Glutamatergic neuron (in vitro differentiated cells): ENCODE data around the gene REEP3. TPM values are rescaled to one million over a fixed set of nuclear protein-coding genes. Genes with fewer than 3 reads are reported as not detected.

Experiments
- DNase-seq: peaks from one replicate; pipeline ENCODE4 v3.0.0; 2022
- H3K27ac Mint-ChIP-seq: one replicate; pipeline ENCODE4 v1.8.0; 2020; ENCODE audit warnings: mild to moderate bottlenecking, mixed read lengths, inconsistent platforms; ENCODE audit not compliant: unreplicated experiment
- H3K27me3 Mint-ChIP-seq: one replicate; pipeline ENCODE4 v1.8.0; 2020; ENCODE audit warnings: mild to moderate bottlenecking, moderate library complexity, mixed read lengths, inconsistent platforms; ENCODE audit not compliant: unreplicated experiment
- H3K36me3 Mint-ChIP-seq: one replicate; pipeline ENCODE4 v1.8.0; 2020; ENCODE audit warnings: mild to moderate bottlenecking, mixed read lengths, inconsistent platforms; ENCODE audit not compliant: unreplicated experiment
- H3K4me1 Mint-ChIP-seq: one replicate; pipeline ENCODE4 v1.8.0; 2020; ENCODE audit warnings: mild to moderate bottlenecking, low read depth, mixed read lengths, inconsistent platforms; ENCODE audit not compliant: unreplicated experiment
- H3K4me3 Mint-ChIP-seq: one replicate; pipeline ENCODE4 v1.8.0; 2020; ENCODE audit warnings: mild to moderate bottlenecking, mixed read lengths, inconsistent platforms; ENCODE audit not compliant: unreplicated experiment
- H3K9me3 Mint-ChIP-seq: one replicate; pipeline ENCODE4 v1.8.0; 2020; ENCODE audit warnings: mild to moderate bottlenecking, moderate library complexity, mixed read lengths, inconsistent platforms; ENCODE audit not compliant: unreplicated experiment
- CTCF ChIP-seq: fragments of 200-600 bp; sonication (generic); IDR thresholded peaks from one replicate; pipeline ENCODE4 v1.5.0; 2021; ENCODE audit not compliant: partially characterized antibody, unreplicated experiment
- total RNA-seq: library from RNA; stranded (reverse); fragmentation: NEBNext Ultra II Directional; extraction: Animal tissue kit (Norgen Biotek cat#: 25700); gene quantifications from one replicate; pipeline ENCODE4 v1.2.1, GENCODE V29; 2021; ENCODE audit not compliant: unreplicated experiment

The REEP3 gene
- total RNA-seq, 1 donor from 2014 or later = 47.1 TPM

DNA sequence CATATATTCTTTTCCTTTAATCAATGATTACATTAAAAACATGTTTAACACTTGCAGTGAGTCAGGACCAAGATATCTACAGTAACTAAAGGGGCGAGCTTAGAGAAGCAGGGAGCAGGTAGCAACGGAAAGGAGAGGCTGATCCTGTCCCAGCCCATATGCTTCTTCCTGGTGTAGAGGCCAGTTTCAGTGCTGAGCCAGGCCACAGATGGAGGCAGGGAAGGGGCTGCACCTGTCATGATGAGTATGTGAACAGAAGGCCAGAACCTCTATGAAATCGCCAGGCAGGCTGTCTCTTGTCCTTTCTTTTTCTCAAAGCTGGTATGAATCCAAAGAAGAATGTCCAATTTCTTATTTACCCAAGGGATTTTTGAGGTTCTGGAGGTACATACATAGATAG lies 16.3 kb downstream of the REEP3 start:
- Mint-ChIP-seq H3K36me3 (no peaks in the 10 kb centered on the region), H3K27ac (peak overlapping the region; percentile 99), H3K4me1 (peaks cover 49% of the 10 kb centered on the region), H3K9me3 (peaks cover 16% of the 10 kb centered on the region), H3K4me3 (peak overlapping the region; percentile 63), H3K27me3 (peaks cover 8% of the 10 kb centered on the region)
- TF ChIP-seq CTCF = no peak
- peak; percentile 81 for DNase-seq

DNA sequence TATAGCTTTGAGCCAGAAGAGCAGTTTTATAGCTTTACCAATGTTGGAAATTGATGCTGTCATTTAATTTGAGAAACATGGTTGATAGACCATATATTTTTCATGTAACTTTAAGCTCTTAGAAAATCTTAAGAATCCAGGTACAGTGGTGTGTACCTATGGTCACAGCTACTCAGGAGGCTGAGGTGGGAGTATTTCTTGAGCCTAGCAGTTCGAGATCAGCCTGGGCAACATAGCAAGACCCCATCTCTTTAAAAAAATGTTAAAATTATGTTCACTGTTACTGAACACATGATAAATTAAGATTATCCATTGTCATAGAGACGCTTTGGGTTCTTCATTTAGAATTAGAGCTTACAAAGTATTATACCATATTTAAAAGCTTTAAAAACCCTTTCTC lies 18.2 kb downstream of the REEP3 start:
- peaks cover 8% of the 10 kb centered on the region for H3K27me3 Mint-ChIP-seq
- no peak for DNase-seq
- no peak overlapping the region for H3K4me3 Mint-ChIP-seq
- TF ChIP-seq CTCF = no peak
- peaks cover 46% of the 10 kb centered on the region for H3K4me1 Mint-ChIP-seq
- H3K27ac Mint-ChIP-seq = peak overlapping the region; percentile 99
- no peaks in the 10 kb centered on the region for H3K36me3 Mint-ChIP-seq
- H3K9me3 Mint-ChIP-seq = peaks cover 16% of the 10 kb centered on the region

DNA sequence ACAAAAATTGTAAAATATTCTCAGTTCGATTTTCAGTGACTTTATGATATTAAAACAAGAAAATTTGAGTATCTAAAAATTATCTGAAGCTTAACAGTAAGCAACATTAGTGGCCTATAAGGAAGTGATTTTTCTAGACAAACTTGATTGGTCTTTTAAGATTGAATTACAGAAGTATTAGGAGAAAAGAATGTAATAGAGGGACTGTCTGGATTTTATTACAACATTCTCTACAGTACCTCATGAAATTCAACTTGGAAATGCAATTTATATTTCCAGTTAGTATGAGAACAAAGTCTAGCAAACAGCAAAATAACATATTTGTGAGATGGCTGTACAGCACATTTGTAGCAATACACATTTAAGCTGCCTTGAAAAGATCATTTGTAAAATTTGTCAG lies 18.8 kb downstream of the REEP3 start:
- H3K27me3 Mint-ChIP-seq = peaks cover 8% of the 10 kb centered on the region
- no peak overlapping the region for H3K4me3 Mint-ChIP-seq
- H3K27ac Mint-ChIP-seq = peak overlapping the region; percentile 50
- H3K4me1 Mint-ChIP-seq = peaks cover 46% of the 10 kb centered on the region
- peaks cover 16% of the 10 kb centered on the region for H3K9me3 Mint-ChIP-seq
- DNase-seq = no peak
- H3K36me3 Mint-ChIP-seq = no peaks in the 10 kb centered on the region
- TF ChIP-seq CTCF = no peak

DNA sequence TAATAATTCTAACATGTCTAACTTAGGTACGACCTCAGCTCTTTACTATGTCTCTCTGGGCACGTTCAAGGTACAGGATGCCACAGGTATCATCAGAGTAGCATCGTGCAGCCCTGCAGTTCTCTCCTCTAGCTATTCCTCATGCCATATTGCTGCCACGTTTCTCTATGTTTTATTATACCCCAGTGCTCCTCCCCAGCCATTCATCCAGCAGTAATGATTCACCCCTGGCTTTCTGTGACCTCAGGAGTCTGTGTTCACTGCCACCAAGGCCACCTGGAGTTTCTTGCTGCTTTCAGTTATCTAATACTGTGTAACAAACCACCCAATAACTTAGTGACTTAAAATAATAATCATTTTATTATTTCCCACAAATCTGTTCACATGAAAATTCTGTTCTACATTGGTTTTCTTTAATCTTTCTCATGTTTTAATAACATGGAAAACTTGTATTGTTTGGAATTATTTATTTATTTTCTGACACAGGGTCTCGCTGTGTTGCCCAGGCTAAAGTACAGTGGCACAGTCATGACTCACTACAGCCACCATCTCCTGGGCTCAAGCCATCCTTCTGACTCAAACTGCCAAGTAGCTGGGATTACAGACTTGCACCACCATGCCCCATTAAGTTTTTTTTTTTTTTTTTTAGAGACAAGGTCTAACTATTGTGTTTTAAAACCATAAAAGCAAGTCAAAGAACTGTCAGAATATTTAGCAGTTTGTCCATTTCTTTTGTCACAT lies 21.8 kb downstream of the REEP3 start:
- Mint-ChIP-seq H3K4me3 (no peak overlapping the region), H3K36me3 (no peaks in the 10 kb centered on the region), H3K27me3 (peaks cover 2% of the 10 kb centered on the region), H3K9me3 (peaks cover 7% of the 10 kb centered on the region), H3K4me1 (peaks cover 41% of the 10 kb centered on the region), H3K27ac (peak overlapping the region; percentile 19)
- no peak for TF ChIP-seq CTCF
- no peak for DNase-seq

- peaks cover 5% of the 10 kb centered on the region for H3K9me3 Mint-ChIP-seq
- no peaks in the 10 kb centered on the region for H3K27me3 Mint-ChIP-seq
- no peak for DNase-seq
- peak overlapping the region; percentile 33 for H3K27ac Mint-ChIP-seq
- peaks cover 37% of the 10 kb centered on the region for H3K4me1 Mint-ChIP-seq
- H3K4me3 Mint-ChIP-seq = no peak overlapping the region
- no peak for TF ChIP-seq CTCF
- no peaks in the 10 kb centered on the region for H3K36me3 Mint-ChIP-seq
These were observed 22.4 kb downstream of the REEP3 start for GRCh38 chr10:63543576-63543962.
